ENCODE data around the gene REXO5.

Gene REXO5

GRCh38 chr16:20879175-20880040 lies 73.1 kb downstream of the REXO5 start:
- peak; percentile 83 for ATAC-seq
- TF ChIP-seq ISL1 (CRISPR knock-in tag; IDR thresholded peaks at IDR 0.05) (peak; percentile 87), CSRNP3 (CRISPR knock-in tag; IDR thresholded peaks at IDR 0.05) (no peak), RARB (CRISPR knock-in tag; IDR thresholded peaks at IDR 0.05) (no peak), ZFP3 (CRISPR knock-in tag; IDR thresholded peaks at IDR 0.05) (peak; percentile 84; the same call in 1 of the 2 replicates)
- TF ChIP-seq, protein P1, sequence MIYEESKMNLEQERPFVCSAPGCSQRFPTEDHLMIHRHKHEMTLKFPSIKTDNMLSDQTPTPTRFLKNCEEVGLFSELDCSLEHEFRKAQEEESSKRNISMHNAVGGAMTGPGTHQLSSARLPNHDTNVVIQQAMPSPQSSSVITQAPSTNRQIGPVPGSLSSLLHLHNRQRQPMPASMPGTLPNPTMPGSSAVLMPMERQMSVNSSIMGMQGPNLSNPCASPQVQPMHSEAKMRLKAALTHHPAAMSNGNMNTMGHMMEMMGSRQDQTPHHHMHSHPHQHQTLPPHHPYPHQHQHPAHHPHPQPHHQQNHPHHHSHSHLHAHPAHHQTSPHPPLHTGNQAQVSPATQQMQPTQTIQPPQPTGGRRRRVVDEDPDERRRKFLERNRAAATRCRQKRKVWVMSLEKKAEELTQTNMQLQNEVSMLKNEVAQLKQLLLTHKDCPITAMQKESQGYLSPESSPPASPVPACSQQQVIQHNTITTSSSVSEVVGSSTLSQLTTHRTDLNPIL (CRISPR knock-in tag; IDR thresholded peaks at IDR 0.05; ENCODE audit: low read depth): 0 out of 2 replicates have a peak, but pooled peaks have one; percentile 42

GRCh38 chr16:20880867-20881502 lies 74.7 kb downstream of the REXO5 start:
- no peak for ATAC-seq
- no peak for TF ChIP-seq ZFP30 (CRISPR knock-in tag; IDR thresholded peaks at IDR 0.05)
- TF ChIP-seq CSRNP3 (CRISPR knock-in tag; IDR thresholded peaks at IDR 0.05): no peak
- no peak for TF ChIP-seq ISL1 (CRISPR knock-in tag; IDR thresholded peaks at IDR 0.05)
- TF ChIP-seq OSR1 (CRISPR knock-in tag; IDR thresholded peaks at IDR 0.05): no peak

DNA sequence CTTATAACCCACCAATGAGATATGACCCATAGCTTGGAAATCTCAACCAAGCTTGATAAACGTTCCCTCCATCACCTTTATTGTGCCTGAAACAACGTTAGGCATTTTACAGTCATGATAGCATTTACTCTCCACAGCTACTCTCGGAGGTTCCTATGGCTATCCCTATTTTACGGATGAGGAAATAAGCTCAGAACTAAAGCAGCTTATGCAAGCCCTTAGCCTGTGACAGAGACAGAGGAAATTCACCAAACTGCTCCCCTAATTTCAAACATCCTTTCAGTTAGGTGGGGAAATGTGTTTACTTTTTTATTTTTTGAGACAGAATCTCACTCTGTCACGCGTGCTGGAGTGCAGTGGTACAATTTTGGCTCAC lies 75.2 kb downstream of the REXO5 start:
- TF ChIP-seq ISL1 (CRISPR knock-in tag; IDR thresholded peaks at IDR 0.05) (no peak), PPARA (CRISPR knock-in tag; IDR thresholded peaks at IDR 0.05; ENCODE audit: borderline replicate concordance) (no peak), ZFP3 (CRISPR knock-in tag; IDR thresholded peaks at IDR 0.05) (no peak), RARB (CRISPR knock-in tag; IDR thresholded peaks at IDR 0.05) (no peak), TSHZ2 (CRISPR knock-in tag; IDR thresholded peaks at IDR 0.05) (no peak), ZNF565 (CRISPR knock-in tag; conservative IDR thresholded peaks at IDR 0.05; ENCODE audit: low read depth) (no peak), OSR1 (CRISPR knock-in tag; IDR thresholded peaks at IDR 0.05) (no peak), ZFP30 (CRISPR knock-in tag; IDR thresholded peaks at IDR 0.05) (no peak), ZNF70 (CRISPR knock-in tag; IDR thresholded peaks at IDR 0.05) (no peak), ESRRG (CRISPR knock-in tag; IDR thresholded peaks at IDR 0.05) (no peak), TCF4 (CRISPR knock-in tag; IDR thresholded peaks at IDR 0.05; ENCODE audit: borderline replicate concordance) (no peak), BACH2 (CRISPR knock-in tag; IDR thresholded peaks at IDR 0.05; ENCODE audit: borderline replicate concordance) (no peak), SNAI2 (CRISPR knock-in tag; IDR thresholded peaks at IDR 0.05) (no peak), GLIS3 (CRISPR knock-in tag; IDR thresholded peaks at IDR 0.05) (no peak), CSDC2 (CRISPR knock-in tag; IDR thresholded peaks at IDR 0.05) (no peak), ZNF8 (CRISPR knock-in tag; IDR thresholded peaks at IDR 0.05) (no peak)
- TF ChIP-seq, protein P1 (CRISPR knock-in tag; IDR thresholded peaks at IDR 0.05; ENCODE audit: low read depth): no peak
- TF ChIP-seq, protein P2, sequence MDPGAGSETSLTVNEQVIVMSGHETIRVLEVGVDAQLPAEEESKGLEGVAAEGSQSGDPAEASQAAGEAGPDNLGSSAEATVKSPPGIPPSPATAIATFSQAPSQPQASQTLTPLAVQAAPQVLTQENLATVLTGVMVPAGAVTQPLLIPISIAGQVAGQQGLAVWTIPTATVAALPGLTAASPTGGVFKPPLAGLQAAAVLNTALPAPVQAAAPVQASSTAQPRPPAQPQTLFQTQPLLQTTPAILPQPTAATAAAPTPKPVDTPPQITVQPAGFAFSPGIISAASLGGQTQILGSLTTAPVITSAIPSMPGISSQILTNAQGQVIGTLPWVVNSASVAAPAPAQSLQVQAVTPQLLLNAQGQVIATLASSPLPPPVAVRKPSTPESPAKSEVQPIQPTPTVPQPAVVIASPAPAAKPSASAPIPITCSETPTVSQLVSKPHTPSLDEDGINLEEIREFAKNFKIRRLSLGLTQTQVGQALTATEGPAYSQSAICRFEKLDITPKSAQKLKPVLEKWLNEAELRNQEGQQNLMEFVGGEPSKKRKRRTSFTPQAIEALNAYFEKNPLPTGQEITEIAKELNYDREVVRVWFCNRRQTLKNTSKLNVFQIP (CRISPR knock-in tag; IDR thresholded peaks at IDR 0.05; ENCODE audit: borderline replicate concordance, low read depth): no peak
- no peak for ATAC-seq

Measured in SK-N-SH treated with all-trans-retinoic acid at 6 μM for 48 hours (cell line).